Breast epithelium (tissue), 4 donors: Measurements from ENCODE around the gene ZBTB39. TPM values are rescaled to one million over a fixed set of nuclear protein-coding genes. Genes with fewer than 3 reads are reported as not detected.
"Not testable (repeated sequence)": the region's sequence is repeated elsewhere in the genome, so short reads cannot be mapped to it uniquely, and the experiment has no call there.

ENCODE experiments used
- DNase-seq, 2 donors: peaks; one replicate each; pipeline ENCODE4 v3.0.0-alpha.2; 2019; ENCODE audit warnings: low spot score in 2 of 2
- H3K27ac ChIP-seq, 2 donors: fragments of 200-600 bp; sonication (generic) in 1 of 2; one replicate each; pipeline ENCODE4 v1.5.1; 2016 to 2019; ENCODE audit warnings: mild to moderate bottlenecking in 1 of 2
- H3K27me3 ChIP-seq, 2 donors: fragments of 200-600 bp; sonication (generic) in 1 of 2; one replicate each; pipeline versions ENCODE4 v1.5.1 to v1.6.0; 2017 to 2019; ENCODE audit warnings: control low read depth in 1 of 2, mild to moderate bottlenecking in 1 of 2
- H3K36me3 ChIP-seq: fragments of 200-600 bp; one replicate; pipeline ENCODE4 v1.5.1; 2019
- H3K4me1 ChIP-seq, 2 donors: fragments of 200-600 bp; sonication (generic); one replicate each; pipeline ENCODE4 v1.5.1; 2016 to 2019; ENCODE audit warnings: control low read depth in 1 of 2
- H3K4me3 ChIP-seq, 3 donors: fragments of 200-600 bp; sonication (generic); 1 replicate in 2 of 3; 2 replicates in 1 of 3; pipeline ENCODE4 v1.5.1; 2016 to 2019; ENCODE audit warnings: mild to moderate bottlenecking in 3 of 3, moderate library complexity in 2 of 3
- H3K9me3 ChIP-seq, 2 donors: fragments of 200-600 bp; sonication (generic) in 1 of 2; one replicate each; pipeline ENCODE4 v1.5.1; 2016 to 2019; ENCODE audit warnings: control low read depth in 1 of 2
- CTCF ChIP-seq, 3 donors: fragments of 450-650 bp; IDR thresholded peaks; one replicate each; pipeline ENCODE4 v1.5.1; 2016 to 2017; ENCODE audit warnings: antibody characterized with exemption in 3 of 3, mild to moderate bottlenecking in 3 of 3, moderate library complexity in 3 of 3
- POLR2A ChIP-seq: fragments of 450-650 bp; IDR thresholded peaks from one replicate; pipeline ENCODE4 v1.6.1; 2016; ENCODE audit warnings: antibody characterized with exemption, mild to moderate bottlenecking, moderate library complexity
- POLR2AphosphoS5 ChIP-seq, 3 donors: sonication (generic); formaldehyde crosslinking; IDR thresholded peaks; one replicate each; pipeline ENCODE4 v1.6.1; 2017; ENCODE audit warnings: antibody characterized with exemption in 3 of 3
- intact Hi-C: fragments of 100-400 bp; cut with DNase I; formaldehyde crosslinking; loops from one replicate; pipeline ENCODE4 v1.15.1; 2023; ENCODE audit warnings: low total_unique reads
- total RNA-seq, 3 donors: library from RNA; depleted of rRNA; stranded (reverse); fragments of >200 nt; gene quantifications; one replicate each; pipeline ENCODE4 v1.1.0, GENCODE V29; 2016

The ZBTB39 gene
- total RNA-seq, 3 donors from 2014 or later, result 4.3 to 6.6 (median 6.1) TPM

GRCh38 chr12:56979628-56980027 lies 26.7 kb downstream of the ZBTB39 start:
- intact Hi-C loops, result no loop called here

GRCh38 chr12:56978397-56979138 lies 27.8 kb downstream of the ZBTB39 start:
- DNase-seq, result no peak
- TF ChIP-seq POLR2AphosphoS5 (IDR thresholded peaks at IDR 0.05) (no peak), POLR2A (no peak), CTCF (IDR thresholded peaks at IDR 0.05) (no peak)
- Histone ChIP-seq H3K27me3 (no peaks in the 10 kb centered on the region), H3K9me3 (no peaks in the 10 kb centered on the region), H3K36me3 (no peaks in the 10 kb centered on the region), H3K27ac (no peak overlapping the region), H3K4me3 (no peak overlapping the region), H3K4me1 (no peaks in the 10 kb centered on the region)
- intact Hi-C loops, result no loop called here

More at GRCh38 chr12:56979628-56980027, 26.7 kb downstream of the ZBTB39 start:
- TF ChIP-seq CTCF (IDR thresholded peaks at IDR 0.05) (no peak), POLR2AphosphoS5 (IDR thresholded peaks at IDR 0.05) (no peak), POLR2A (no peak)
- no peaks in the 10 kb centered on the region for H3K36me3 ChIP-seq
- no peak for DNase-seq
- no peaks in the 10 kb centered on the region for H3K27me3 ChIP-seq
- H3K9me3 ChIP-seq, result no peaks in the 10 kb centered on the region
- no peaks in the 10 kb centered on the region for H3K4me1 ChIP-seq
- H3K4me3 ChIP-seq, result no peak overlapping the region
- H3K27ac ChIP-seq, result no peak overlapping the region

- H3K27me3 ChIP-seq, DNase-seq, H3K27ac ChIP-seq, H3K36me3 ChIP-seq, H3K4me1 ChIP-seq, intact Hi-C loops, H3K4me3 ChIP-seq, H3K9me3 ChIP-seq: not testable (repeated sequence)
These were observed 29.0 kb downstream of the ZBTB39 start for GRCh38 chr12:56977361-56977760.

- H3K9me3 ChIP-seq, H3K36me3 ChIP-seq, DNase-seq, H3K27ac ChIP-seq, H3K4me1 ChIP-seq, H3K4me3 ChIP-seq, H3K27me3 ChIP-seq, intact Hi-C loops: not testable (repeated sequence)
These were observed 32.1 kb downstream of the ZBTB39 start for GRCh38 chr12:56974224-56974623.

GRCh38 chr12:56968910-56969309 lies 37.4 kb downstream of the ZBTB39 start:
- H3K27me3 ChIP-seq, H3K9me3 ChIP-seq, H3K4me1 ChIP-seq, H3K4me3 ChIP-seq, H3K36me3 ChIP-seq, H3K27ac ChIP-seq, DNase-seq, intact Hi-C loops: not testable (repeated sequence)

- H3K36me3 ChIP-seq, DNase-seq, intact Hi-C loops, H3K27me3 ChIP-seq, H3K4me3 ChIP-seq, H3K27ac ChIP-seq, H3K4me1 ChIP-seq: not testable (repeated sequence)
- H3K9me3 ChIP-seq, result peaks cover 0 to 11% of the 10 kb centered on the region in 2 donors
These were observed 40.2 kb downstream of the ZBTB39 start for GRCh38 chr12:56965997-56966642.

GRCh38 chr12:56965124-56965523 lies 41.2 kb downstream of the ZBTB39 start:
- DNase-seq, H3K27me3 ChIP-seq, H3K4me1 ChIP-seq, H3K27ac ChIP-seq, H3K4me3 ChIP-seq, H3K36me3 ChIP-seq, intact Hi-C loops: not testable (repeated sequence)
- H3K9me3 ChIP-seq, result peaks cover 0 to 11% of the 10 kb centered on the region in 2 donors

GRCh38 chr12:56963557-56963956 lies 42.8 kb downstream of the ZBTB39 start:
- H3K27me3 ChIP-seq, H3K4me3 ChIP-seq, H3K27ac ChIP-seq, intact Hi-C loops, DNase-seq, H3K4me1 ChIP-seq, H3K36me3 ChIP-seq: not testable (repeated sequence)
- H3K9me3 ChIP-seq, result peaks cover 2 to 11% of the 10 kb centered on the region in 2 donors

- DNase-seq, intact Hi-C loops, H3K36me3 ChIP-seq, H3K27ac ChIP-seq, H3K4me1 ChIP-seq, H3K4me3 ChIP-seq, H3K27me3 ChIP-seq: not testable (repeated sequence)
- peaks cover 8 to 11% of the 10 kb centered on the region in 2 donors for H3K9me3 ChIP-seq
These were observed 44.1 kb downstream of the ZBTB39 start for GRCh38 chr12:56962247-56962646.
